Lung microvascular endothelial cell (primary cell): Measurements from ENCODE around the gene F2RL1. TPM values are rescaled to one million over a fixed set of nuclear protein-coding genes. Genes with fewer than 3 reads are reported as not detected.
A peak's percentile ranks its signal among the peaks of the same experiment; 100 is the strongest.
"Not testable (repeated sequence)": the region's sequence is repeated elsewhere in the genome, so short reads cannot be mapped to it uniquely, and the experiment has no call there.

ENCODE experiments used
- DNase-seq, 2 donors: peaks; one replicate each; pipeline versions ENCODE4 v3.0.0 to v3.0.0-alpha.2; 2010; ENCODE audit warnings: low read depth in 2 of 2
- total RNA-seq: library from RNA; depleted of rRNA; stranded (reverse); fragments of >200 nt; gene quantifications from 2 replicates; pipeline ENCODE4 v1.2.1, GENCODE V29; 2014

The F2RL1 gene
- 33.9 and 50.6 TPM in 2 replicates for total RNA-seq

DNA sequence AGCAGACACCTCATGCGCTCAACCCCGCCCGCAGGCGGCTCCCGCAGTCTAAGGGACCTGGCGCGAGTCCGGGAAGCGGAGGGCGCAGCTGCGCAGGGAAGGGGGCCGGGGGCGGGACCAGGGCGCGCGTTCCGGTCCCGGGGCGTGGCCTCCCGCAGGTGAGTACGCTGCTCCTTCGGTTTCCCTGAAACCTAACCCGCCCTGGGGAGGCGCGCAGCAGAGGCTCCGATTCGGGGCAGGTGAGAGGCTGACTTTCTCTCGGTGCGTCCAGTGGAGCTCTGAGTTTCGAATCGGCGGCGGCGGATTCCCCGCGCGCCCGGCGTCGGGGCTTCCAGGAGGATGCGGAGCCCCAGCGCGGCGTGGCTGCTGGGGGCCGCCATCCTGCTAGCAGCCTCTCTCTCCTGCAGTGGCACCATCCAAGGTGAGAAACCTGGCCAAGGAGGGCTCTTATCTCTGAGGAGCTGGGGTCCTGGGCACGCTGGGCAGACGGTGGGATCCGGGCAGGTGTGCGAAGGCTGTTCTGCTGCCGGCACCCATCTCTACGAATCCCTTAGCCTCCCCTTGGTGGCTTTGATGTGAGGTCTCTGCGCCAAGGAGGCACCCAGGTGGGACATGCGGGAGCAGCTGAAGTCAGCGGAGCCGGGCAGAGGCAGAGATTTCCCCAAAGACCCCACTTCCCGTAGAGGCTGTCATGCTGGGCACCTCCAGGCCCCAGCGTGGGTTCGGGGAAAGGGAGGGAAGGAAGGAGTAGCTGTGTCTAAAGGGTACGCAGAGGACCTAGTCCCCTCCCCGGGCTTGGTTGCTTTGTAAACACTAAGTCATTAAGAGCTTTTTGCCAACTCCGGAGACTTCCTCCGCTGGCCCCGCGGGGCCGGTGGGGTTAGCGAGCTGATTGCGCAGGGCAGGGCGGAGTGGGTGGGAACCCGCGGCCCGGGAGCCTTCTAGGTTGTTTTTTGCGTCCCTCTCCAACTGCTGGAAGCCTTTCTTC, at the start of gene F2RL1:
F2RL1 (plus strand) TSS at position 187 of the 988 bp plus-strand sequence; CDS start at position 340, 153 bp downstream.
- DNase-seq, result peak; percentile 63 to 84

- not testable (repeated sequence) for DNase-seq
Measured at GRCh38 chr5:76771041-76771440, 47.8 kb upstream of the F2RL1 start.

DNA sequence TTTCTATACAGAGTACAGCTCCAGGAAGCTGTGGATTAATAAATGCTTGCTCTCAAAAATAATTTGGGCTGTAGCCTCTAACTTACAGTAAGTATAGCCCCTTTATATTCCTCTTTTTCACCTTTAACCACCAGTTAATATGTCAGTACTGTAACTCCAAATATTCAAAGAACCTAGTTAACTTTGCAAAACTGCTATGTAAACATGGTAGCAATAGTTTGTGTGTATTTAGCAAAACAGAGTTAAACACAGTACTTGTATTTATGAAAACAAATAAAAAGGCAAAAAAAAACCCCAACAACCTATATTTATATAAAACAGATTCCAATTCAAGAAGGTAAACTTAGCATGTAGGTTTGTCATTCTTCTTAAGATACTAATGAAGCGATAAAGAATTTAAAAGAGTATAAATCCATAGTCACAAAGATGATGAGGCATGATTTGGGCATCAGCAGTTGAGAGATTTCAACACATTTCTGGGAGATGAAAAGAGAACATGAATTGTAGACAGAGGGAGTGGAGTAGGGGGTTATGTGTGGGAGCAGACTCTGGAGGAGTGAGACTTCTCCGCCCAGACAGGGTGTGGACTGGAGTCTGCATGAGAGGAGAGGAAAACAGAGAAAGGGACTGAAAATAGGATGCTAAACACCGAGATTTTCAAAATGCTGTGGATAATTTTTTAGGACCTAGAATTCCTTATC, 47.0 kb upstream of the F2RL1 start:
- no peak for DNase-seq

GRCh38 chr5:76775921-76776320, 42.9 kb upstream of the F2RL1 start:
- no peak for DNase-seq

GRCh38 chr5:76776391-76776790, 42.4 kb upstream of the F2RL1 start:
- DNase-seq, result no peak

GRCh38 chr5:76780616-76781015, 38.2 kb upstream of the F2RL1 start:
- not testable (repeated sequence) for DNase-seq

GRCh38 chr5:76781775-76782174, 37.1 kb upstream of the F2RL1 start:
- no peak for DNase-seq

DNA sequence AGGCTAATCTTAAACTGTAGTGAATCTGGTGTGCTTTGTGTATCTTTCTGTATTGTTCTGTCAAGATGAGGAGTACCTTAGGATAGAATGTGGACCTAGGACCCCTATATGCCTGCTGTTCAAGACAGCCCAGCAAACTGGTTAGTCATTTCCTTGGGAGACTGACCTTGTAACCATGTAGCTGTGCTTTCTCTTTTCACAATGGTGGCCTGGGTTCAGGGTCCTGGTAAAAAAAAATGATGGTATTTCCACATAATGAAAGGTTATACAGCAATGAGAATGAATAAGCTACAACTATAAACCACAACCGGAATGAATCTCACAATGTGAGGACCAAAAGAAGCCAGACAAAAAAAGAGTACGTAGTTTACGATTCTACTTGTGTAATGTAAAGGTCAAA, 36.4 kb upstream of the F2RL1 start:
- DNase-seq, result peak in 1 of 2 donors; percentile 95

GRCh38 chr5:76787237-76787636, 31.6 kb upstream of the F2RL1 start:
- DNase-seq, result peak; percentile 68 to 82

GRCh38 chr5:76788362-76788761, 30.5 kb upstream of the F2RL1 start:
- peak; percentile 23 to 54 for DNase-seq

GRCh38 chr5:76789275-76789674, 29.6 kb upstream of the F2RL1 start:
- not testable (repeated sequence) for DNase-seq

DNA sequence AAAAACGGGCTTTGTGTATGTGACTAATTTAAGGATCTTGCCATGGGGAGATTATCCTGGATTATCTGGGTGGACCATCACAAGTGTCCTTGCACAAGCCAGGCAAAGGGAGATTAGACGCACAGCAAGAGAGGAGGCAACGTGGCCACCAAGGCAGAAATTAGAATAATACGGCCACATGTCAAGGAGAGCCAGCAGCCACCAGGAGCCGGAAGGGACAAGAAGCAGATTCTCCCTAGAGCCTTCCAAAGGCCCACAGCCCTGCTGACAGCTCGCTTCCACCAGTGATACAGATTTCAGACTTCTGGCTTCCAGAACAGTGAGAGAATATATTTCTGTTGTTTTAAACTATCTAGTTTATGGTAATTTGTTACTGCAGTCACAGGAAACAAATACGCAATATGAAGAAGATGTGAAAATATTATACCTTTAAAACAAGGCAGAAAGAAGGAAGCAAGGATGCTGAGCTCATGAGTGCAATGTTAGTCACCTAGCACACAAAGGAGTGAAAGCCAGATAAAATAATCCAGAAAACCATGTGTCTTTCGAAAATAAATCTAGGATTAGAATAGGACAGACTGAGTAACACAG, 28.7 kb upstream of the F2RL1 start:
- DNase-seq, result peak in 1 of 2 donors; percentile 26

DNA sequence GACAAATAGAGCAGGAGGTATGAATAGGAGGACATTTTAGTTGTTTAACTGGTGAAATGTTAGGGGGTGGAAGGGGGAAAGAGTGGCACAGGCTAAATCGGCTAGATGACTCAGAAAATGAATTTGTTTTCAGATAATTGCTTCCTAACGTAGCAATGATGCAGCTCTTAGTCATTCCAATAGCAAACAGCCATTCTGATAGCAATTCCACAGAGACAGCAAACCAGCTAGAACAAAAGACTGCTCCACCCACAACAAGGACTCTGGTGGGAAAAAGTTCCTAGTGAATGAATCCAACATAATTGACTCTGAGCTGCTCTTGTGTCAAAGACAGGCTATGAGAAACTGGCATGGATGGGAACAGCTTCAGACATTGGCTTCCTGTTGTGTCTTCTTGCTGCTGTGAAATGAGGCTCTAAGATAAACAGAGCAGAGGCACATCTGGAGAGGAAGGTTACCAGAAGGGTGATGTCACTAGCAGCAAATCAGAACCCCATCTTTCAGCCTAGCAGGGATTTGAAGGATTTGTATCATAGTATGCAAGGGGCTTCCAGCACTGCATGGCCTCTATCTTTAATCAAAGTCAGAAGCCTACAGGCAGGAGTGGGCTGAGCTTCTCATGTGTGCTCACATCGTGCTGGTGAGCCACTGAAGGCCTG, 28.1 kb upstream of the F2RL1 start:
- peak; percentile 85 to 100 for DNase-seq

- DNase-seq, result peak; percentile 21 to 69
Measured at GRCh38 chr5:76791461-76791860, 27.4 kb upstream of the F2RL1 start.

DNA sequence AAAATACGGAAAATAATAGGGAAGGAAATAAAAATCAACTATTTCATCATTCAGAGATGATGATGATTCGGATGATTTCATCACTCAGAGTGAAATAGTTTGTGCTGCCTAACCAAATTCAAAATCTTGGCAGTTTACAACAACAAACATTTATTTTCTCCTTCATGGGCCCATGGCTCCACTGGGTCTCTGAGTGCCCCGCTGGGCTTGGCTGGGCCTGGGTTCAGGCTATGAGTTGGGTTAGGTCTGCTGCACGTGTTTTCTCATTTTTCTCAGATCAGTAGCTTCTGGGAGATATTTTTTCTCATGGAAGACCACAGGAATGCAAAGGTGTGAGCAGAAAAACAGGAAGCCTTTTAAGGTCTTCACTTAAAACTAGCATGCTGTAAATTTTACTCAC, 24.0 kb upstream of the F2RL1 start:
- DNase-seq, result no peak

- no peak for DNase-seq
Measured at GRCh38 chr5:76799588-76799987, 19.2 kb upstream of the F2RL1 start.

GRCh38 chr5:76800579-76800978, 18.3 kb upstream of the F2RL1 start:
- no peak for DNase-seq

- peak; percentile 24 to 89 for DNase-seq
Measured at GRCh38 chr5:76801159-76801802, 17.5 kb upstream of the F2RL1 start.

- no peak for DNase-seq
Measured at GRCh38 chr5:76801803-76802195, 17.0 kb upstream of the F2RL1 start.

DNA sequence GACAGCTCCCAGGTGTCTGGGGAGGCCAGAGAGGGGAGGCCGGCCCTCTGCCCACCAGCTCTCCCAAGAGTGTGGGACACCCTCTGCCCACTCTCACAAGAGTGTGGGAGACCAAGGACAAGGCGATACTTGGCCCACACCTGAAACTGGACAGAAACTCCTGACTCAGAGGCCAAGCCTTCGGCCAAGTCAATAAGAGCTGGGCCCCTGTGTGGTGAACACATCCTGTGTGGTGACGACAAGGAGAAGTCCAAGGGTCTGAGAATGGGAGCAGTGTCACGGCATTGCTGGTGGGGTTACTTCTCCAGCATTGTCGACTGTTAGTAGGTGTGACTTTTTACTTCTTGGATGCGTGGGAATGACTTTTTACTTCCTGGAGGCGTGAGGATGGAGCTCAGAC, 14.6 kb upstream of the F2RL1 start:
- peak in 1 of 2 donors; percentile 86 for DNase-seq
